Measurements from ENCODE around the gene DTX4. TPM values are rescaled to one million over a fixed set of nuclear protein-coding genes. Genes with fewer than 3 reads are reported as not detected.
A peak's percentile ranks its signal among the peaks of the same experiment; 100 is the strongest.

The DTX4 gene
- total and polyA plus RNA-seq, 2 experiments from 2014 or later = 15.4 to 27.5 TPM

DNA sequence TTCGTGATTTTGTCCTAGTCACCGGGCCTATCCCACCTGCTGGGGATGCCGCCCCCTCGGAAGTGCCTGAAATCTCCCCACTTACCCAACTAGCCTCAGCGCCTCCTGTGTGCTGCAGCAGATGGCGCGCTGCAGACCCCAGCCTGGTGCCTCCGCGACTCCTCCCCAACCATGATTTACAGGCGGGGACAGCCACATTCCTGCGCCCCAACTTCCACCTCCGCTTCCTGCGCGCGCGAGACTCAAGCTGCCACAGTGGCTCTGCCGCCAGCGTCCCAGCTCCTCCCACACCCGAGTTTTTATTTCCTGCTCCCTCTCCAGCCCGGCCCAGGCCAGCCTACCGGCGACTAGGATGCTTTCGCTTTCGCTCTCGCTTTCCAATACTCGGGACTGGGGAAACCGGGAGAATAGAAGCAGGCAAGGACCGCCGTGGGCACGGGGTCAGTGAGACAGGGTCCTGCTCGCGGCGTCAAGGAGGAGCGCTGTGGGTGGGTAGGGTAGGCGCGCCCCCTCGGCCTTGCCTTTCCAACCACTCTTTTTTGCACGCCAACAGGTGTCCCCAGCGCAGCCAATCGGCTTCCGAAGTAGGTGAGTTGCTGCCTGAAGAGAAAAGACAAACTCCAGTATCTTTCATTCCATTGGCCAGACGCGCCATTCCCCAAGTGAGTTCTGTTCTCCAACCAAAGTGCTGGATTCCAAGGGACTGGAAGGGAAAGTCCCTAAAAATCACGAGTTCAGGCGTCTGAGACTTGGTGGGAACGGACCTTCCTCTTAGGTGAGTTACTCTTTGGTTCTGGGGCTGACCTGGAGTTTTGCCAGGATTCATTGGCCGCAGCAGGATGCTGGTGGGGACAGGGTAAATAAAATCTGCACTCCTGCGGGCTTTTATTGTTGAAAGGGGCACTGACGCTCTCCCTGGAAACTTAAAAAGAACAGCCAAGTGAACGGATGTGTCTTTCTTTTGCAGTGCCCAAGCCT is 29.1 kb upstream of the DTX4 start, which contains the start of gene FAM111A:
FAM111A (plus strand) TSS at position 327 of the 978 bp plus-strand sequence. CDS start 6,017 bp downstream, outside the sequence.
- Histone ChIP-seq H3K4me2 (peak within 1 kb of the TSS; percentile 96), H3K36me3 (replicated peaks; ENCODE audit: insufficient read depth, low read depth) (no peaks in the 10 kb centered on the region), H3K79me2 (peaks cover 17% of the 10 kb centered on the region), H3K4me1 (ENCODE audit: insufficient read depth) (peaks cover 32% of the 10 kb centered on the region), H3K9me3 (ENCODE audit: low read depth) (no peaks in the 10 kb centered on the region), H2AFZ (peak within 1 kb of the TSS; percentile 67), H3K27ac (peak within 1 kb of the TSS; percentile 97), H3K27me3 (no peaks in the 10 kb centered on the region), H3K9me2 (replicated peaks; ENCODE audit: insufficient read depth) (no peaks in the 10 kb centered on the region), H4K20me1 (ENCODE audit: insufficient read depth, poor library complexity, severe bottlenecking) (no peaks in the 10 kb centered on the region), H3K4me3 (peak within 1 kb of the TSS; percentile 50)
- DNase-seq (ENCODE audit: low spot score) = peak; percentile 94
- 1% methylated on average over 50 of the region's 50 CpGs for WGBS (ENCODE audit: low lambda C conversion rate, missing lambda C conversion rate)
- no peak for TF ChIP-seq EZH2 (IDR thresholded peaks at IDR 0.05; ENCODE audit: borderline replicate concordance)
- TF ChIP-seq, protein P1, sequence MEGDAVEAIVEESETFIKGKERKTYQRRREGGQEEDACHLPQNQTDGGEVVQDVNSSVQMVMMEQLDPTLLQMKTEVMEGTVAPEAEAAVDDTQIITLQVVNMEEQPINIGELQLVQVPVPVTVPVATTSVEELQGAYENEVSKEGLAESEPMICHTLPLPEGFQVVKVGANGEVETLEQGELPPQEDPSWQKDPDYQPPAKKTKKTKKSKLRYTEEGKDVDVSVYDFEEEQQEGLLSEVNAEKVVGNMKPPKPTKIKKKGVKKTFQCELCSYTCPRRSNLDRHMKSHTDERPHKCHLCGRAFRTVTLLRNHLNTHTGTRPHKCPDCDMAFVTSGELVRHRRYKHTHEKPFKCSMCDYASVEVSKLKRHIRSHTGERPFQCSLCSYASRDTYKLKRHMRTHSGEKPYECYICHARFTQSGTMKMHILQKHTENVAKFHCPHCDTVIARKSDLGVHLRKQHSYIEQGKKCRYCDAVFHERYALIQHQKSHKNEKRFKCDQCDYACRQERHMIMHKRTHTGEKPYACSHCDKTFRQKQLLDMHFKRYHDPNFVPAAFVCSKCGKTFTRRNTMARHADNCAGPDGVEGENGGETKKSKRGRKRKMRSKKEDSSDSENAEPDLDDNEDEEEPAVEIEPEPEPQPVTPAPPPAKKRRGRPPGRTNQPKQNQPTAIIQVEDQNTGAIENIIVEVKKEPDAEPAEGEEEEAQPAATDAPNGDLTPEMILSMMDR (IDR thresholded peaks at IDR 0.05; ENCODE audit: poor library complexity) = peak; percentile 51

DNA sequence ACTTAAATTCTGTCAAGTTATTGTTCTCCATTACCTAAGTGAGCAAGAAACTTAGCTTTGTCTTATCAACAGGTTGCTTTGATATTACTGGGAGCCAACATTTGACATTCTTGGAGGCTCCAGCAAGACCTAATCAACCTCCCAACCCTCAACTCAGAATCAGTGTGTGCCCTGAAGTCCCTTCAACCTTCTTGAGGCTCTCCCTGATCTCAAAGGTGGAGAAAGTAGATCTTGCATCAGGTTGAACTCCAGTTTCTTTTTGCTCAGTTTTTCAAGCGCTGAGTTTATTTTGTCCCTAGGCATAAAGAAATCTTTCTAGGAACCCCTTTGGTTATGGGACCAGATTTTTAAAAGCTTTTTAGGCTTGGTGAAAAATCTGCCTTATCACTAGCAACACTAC is 27.8 kb upstream of the DTX4 start:
- Histone ChIP-seq H3K27ac (peak overlapping the region; percentile 97), H3K4me2 (peak overlapping the region; percentile 96), H3K27me3 (no peaks in the 10 kb centered on the region), H3K4me3 (peak overlapping the region; percentile 71), H3K9me2 (replicated peaks; ENCODE audit: insufficient read depth) (no peaks in the 10 kb centered on the region), H3K36me3 (replicated peaks; ENCODE audit: insufficient read depth, low read depth) (no peaks in the 10 kb centered on the region), H3K4me1 (ENCODE audit: insufficient read depth) (peaks cover 37% of the 10 kb centered on the region), H2AFZ (peak overlapping the region; percentile 35), H4K20me1 (ENCODE audit: insufficient read depth, poor library complexity, severe bottlenecking) (no peaks in the 10 kb centered on the region), H3K79me2 (peaks cover 27% of the 10 kb centered on the region), H3K9me3 (ENCODE audit: low read depth) (no peaks in the 10 kb centered on the region)
- DNase-seq (ENCODE audit: low spot score) = no peak
- TF ChIP-seq EZH2phosphoT487 (IDR thresholded peaks at IDR 0.05; ENCODE audit: low read depth, severe bottlenecking, unreplicated experiment) (no peak), EZH2 (IDR thresholded peaks at IDR 0.05; ENCODE audit: borderline replicate concordance) (no peak)
- TF ChIP-seq, protein P1 (IDR thresholded peaks at IDR 0.05; ENCODE audit: poor library complexity) = no peak
- 92% methylated on average over 1 of the region's 1 CpG for WGBS (ENCODE audit: low lambda C conversion rate, missing lambda C conversion rate)

DNA sequence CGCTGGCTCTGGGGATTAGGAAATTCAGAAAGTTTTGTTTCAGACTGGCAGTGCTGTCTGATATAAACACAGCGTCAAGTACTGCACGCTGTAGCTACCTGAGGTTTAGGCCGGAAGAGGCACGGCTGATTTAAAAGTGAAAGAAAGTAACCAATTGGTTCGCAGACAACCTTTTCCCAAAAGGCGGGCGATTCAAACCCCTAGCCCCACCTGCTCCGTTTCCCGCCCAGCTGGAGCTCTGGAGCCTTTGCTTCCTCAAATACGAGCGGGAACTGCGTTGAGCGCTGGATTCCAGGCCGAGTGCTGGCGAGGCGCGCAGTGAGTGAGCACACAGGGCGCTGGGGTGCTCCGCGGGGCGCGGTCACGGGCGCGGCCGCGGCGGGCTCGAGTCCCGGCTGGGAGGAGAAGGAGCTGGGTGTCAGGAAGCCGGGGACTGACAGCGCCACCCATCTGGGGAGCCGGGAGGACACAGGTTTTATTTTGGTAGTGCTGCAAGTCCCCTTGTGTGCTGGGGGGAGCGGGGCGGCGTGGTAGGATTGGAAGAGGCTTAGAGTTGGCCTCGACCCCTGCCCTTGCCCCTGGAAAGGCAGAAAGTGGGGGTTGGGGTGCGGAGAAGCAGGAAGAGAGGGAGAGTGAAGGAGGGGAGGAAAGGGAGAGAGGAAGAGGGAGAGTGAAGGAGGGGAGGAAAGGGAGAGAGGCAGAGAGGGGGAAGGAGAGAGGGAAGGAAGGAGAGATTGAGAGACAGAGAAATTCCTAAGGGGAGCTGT is 27.2 kb upstream of the DTX4 start:
- Histone ChIP-seq H3K36me3 (replicated peaks; ENCODE audit: insufficient read depth, low read depth) (no peaks in the 10 kb centered on the region), H3K79me2 (peaks cover 29% of the 10 kb centered on the region), H3K9me2 (replicated peaks; ENCODE audit: insufficient read depth) (no peaks in the 10 kb centered on the region), H4K20me1 (ENCODE audit: insufficient read depth, poor library complexity, severe bottlenecking) (no peaks in the 10 kb centered on the region), H3K27me3 (no peaks in the 10 kb centered on the region), H3K27ac (peak overlapping the region; percentile 97), H3K4me2 (peak overlapping the region; percentile 96), H2AFZ (peak overlapping the region; percentile 64), H3K9me3 (ENCODE audit: low read depth) (no peaks in the 10 kb centered on the region), H3K4me3 (peak overlapping the region; percentile 71), H3K4me1 (ENCODE audit: insufficient read depth) (peaks cover 37% of the 10 kb centered on the region)
- 3% methylated on average over 39 of the region's 39 CpGs for WGBS (ENCODE audit: low lambda C conversion rate, missing lambda C conversion rate)
- TF ChIP-seq EZH2phosphoT487 (IDR thresholded peaks at IDR 0.05; ENCODE audit: low read depth, severe bottlenecking, unreplicated experiment) = no peak
- TF ChIP-seq, protein P1 (IDR thresholded peaks at IDR 0.05; ENCODE audit: poor library complexity) = peak; percentile 21
- no peak for TF ChIP-seq EZH2 (IDR thresholded peaks at IDR 0.05; ENCODE audit: borderline replicate concordance)
- DNase-seq (ENCODE audit: low spot score) = peak; percentile 90
